Measurements from ENCODE around the gene KHDC4.

Gene KHDC4

GRCh38 chr1:155940482-155940992, 6.3 kb upstream of the KHDC4 start (continued):
- no peak for TF ChIP-seq PRDM2 (tag by site-specific recombination; IDR thresholded peaks at IDR 0.05; ENCODE audit: borderline replicate concordance)
- no peak for TF ChIP-seq ZNF157 (tag by site-specific recombination; IDR thresholded peaks at IDR 0.05)
- no peak for TF ChIP-seq ZSCAN4 (tag by site-specific recombination; IDR thresholded peaks at IDR 0.05)
- no peak for TF ChIP-seq ZBTB44 (tag by site-specific recombination; IDR thresholded peaks at IDR 0.05)
- TF ChIP-seq ZNF658 (tag by site-specific recombination; IDR thresholded peaks at IDR 0.05) = no peak
- no peak for TF ChIP-seq ZBTB20 (tag by site-specific recombination; IDR thresholded peaks at IDR 0.05)
- TF ChIP-seq ZNF302 (tag by site-specific recombination; IDR thresholded peaks at IDR 0.05; ENCODE audit: low read depth) = no peak
- TF ChIP-seq ZNF530 (tag by site-specific recombination; IDR thresholded peaks at IDR 0.05; ENCODE audit: low read depth) = no peak
- peak; percentile 35 for TF ChIP-seq ZBTB8A (tag by site-specific recombination; IDR thresholded peaks at IDR 0.05)
- no peak for TF ChIP-seq HOXD13 (CRISPR knock-in tag; IDR thresholded peaks at IDR 0.05; ENCODE audit: borderline replicate concordance)
- no peak for TF ChIP-seq ZNF501 (tag by site-specific recombination; IDR thresholded peaks at IDR 0.05)
- TF ChIP-seq ZNF623 (tag by site-specific recombination; IDR thresholded peaks at IDR 0.05) = no peak
- peak; percentile 82; the same call in 1 of the 2 replicates for TF ChIP-seq ZNF362 (tag by site-specific recombination; IDR thresholded peaks at IDR 0.05)
- peak; percentile 60; the same call in 1 of the 2 replicates for TF ChIP-seq ZNF596 (tag by site-specific recombination; IDR thresholded peaks at IDR 0.05)
- TF ChIP-seq ZNF366 (tag by site-specific recombination; conservative IDR thresholded peaks at IDR 0.05) = 0 out of 2 replicates have a peak, but pooled peaks have one; percentile 54
- TF ChIP-seq ZNF48 (tag by site-specific recombination; IDR thresholded peaks at IDR 0.05) = no peak
- TF ChIP-seq REST (tag by site-specific recombination; IDR thresholded peaks at IDR 0.05) = no peak
- TF ChIP-seq ZBTB17 (tag by site-specific recombination; IDR thresholded peaks at IDR 0.05) = peak; percentile 78
- no peak for TF ChIP-seq ZNF248 (tag by site-specific recombination; IDR thresholded peaks at IDR 0.05)
- TF ChIP-seq ZNF600 (tag by site-specific recombination; IDR thresholded peaks at IDR 0.05) = no peak; the same call in 1 of the 2 replicates
- TF ChIP-seq ZNF792 (tag by site-specific recombination; IDR thresholded peaks at IDR 0.05) = no peak

All from HEK293 (cell line).